HG02938 (cell line): Measurements from ENCODE around the gene DNMT3A.
"Not testable (repeated sequence)": the region's sequence is repeated elsewhere in the genome, so short reads cannot be mapped to it uniquely, and the experiment has no call there.

Experiments
- ATAC-seq: cut with Tn5 transposase; IDR thresholded peaks from one replicate; pipeline ENCODE4 v1.9.1; 2021; ENCODE audit warnings: mild to moderate bottlenecking, moderate library complexity; ENCODE audit not compliant: unreplicated experiment

Gene DNMT3A

DNA sequence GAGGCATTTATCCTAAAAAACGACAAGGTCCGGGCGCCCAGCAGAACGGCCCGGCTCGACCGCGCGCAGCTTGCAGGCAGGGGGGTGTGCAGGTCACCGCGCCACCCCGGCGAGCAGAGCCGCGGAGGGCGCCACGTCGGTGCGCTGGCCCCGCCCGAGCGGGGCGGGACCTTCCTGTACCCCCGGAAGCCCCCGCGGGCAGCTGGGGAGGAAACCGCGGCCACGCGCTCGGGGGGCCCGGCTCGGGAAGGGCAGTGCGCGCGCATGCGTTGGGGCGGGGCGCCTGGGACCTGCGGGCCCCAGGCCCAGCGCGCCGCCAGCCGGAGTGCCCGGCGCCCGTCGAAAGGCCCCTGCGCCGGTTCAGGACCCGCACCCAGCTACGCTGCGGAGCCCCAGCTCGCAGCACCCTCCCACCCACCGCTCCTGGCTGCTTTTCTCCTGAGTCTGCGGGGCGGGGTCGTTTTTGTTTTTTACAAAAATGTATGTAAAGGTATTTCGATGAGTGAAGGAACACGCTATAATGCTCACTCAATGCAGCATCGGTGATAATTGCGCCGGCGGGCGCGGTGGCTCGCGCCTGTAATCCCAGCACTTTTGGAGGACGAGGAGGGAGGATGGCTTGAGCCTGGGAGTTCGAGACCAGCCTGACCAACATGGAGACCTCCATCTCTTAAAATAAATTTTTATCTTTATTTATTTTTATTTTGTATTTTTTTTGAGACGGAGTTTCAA is 125.6 kb downstream of the DNMT3A start:
- ATAC-seq: no peak

DNA sequence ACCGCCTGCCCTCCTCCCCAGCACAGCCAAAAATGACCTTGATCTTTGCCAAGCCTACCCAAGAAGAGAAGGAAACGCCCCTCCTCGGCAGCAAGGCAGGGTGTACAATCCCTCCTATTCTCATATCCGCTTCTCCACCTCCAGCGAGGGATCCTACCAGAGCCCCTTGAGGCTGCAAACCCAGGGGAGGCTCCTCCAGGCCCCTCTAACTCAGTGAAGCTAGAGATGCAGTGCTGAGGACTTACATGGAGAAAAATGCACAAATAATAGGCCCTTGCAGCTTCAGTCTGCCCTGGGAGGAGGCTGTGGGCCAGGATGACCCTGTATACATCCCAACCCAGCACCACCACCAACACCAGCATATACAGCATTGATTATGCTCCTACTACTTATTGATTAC is 126.5 kb downstream of the DNMT3A start:
- ATAC-seq: no peak

DNA sequence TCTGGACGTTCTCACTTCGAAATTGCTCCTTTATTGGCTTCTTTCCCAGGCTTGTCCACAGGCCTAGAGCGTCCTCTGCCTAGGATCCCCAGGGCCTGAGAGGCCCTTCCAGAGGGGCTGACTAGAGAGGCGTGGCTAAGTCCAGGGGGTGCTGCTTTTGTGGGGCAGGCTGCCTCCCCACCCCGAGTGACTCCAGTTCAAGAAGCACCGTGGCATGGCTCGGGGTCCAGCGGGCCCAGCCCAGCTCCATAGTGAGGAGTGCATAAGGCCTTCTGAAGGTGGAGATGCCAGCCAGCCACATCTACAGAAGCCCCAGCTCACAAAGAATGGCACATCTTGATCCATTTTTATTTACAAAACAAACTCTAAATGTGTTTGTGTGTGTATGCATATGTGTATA is 128.5 kb downstream of the DNMT3A start:
- no peak for ATAC-seq

DNA sequence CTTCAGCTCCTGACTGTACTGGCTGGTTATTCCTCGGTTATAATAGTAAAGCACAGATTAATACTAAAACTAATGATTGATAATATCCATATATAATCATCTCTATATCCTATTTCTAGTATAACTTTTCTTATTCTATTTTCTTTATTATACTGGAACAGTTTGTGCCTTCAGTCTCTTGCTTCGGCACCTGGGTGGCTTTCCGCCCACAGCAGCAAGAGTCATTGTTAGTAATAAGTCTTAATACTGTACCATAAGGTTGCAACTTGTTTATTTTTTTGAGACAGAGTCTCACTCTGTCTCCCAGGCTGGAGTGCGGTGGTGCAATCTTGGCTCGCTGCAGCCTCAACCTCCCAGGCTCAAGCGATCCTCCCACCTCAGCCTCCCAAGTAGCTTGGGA is 130.8 kb downstream of the DNMT3A start:
- not testable (repeated sequence) for ATAC-seq

DNA sequence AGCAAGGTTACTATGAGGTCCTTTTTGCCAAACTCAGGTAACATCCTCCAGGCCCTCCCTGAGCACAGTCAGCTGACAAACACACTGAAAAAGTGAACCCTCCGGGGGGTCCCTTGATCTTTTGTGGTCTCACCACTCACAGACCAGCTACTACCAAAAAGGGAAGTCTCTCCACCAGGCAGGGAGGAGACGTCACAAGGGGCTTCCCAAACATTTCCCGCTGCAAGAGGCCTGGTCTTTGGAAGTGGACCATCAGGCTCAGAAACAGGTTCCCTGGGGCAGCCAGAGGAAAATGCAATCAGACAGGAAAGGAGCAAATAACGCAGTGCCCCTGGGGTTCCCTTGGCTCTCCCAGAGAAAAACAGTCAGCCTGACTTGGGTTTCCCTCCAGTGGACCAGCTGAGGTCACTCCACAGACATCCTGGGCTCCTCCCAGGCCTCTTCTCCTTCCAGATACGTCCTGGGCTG is 134.6 kb downstream of the DNMT3A start:
- ATAC-seq: no peak

DNA sequence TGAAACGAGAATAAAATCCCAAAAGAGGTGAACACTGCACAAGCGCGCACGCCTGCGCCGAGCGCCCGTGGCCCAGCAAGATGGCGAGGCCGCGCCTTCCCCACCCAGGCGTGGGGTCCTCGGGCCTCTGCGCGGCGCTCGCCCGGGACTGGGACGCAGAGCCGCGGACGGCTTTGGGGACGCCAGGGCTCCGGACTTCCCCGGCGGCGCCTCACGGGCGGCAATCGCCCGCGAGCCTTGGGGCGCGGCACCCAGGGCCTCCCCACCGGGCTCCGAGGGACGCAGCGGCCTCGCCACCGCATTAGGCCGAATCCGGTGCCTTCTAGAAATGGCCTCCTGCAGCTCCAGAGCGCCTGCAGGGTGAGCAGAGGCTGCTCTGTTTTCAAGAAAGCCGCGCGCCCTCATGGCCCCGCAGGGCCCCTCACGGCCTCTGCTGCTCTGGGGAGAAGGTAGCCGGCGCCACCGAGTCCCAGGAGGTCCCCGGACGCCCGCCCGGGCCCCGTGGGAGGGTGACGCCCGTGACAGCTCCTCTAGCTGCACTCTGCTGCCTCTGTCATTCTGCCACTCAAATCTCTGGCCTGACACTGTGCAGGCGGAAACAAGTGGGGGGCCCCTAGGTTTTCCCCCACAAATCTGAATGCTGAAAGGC is 137.4 kb downstream of the DNMT3A start:
- ATAC-seq: no peak

DNA sequence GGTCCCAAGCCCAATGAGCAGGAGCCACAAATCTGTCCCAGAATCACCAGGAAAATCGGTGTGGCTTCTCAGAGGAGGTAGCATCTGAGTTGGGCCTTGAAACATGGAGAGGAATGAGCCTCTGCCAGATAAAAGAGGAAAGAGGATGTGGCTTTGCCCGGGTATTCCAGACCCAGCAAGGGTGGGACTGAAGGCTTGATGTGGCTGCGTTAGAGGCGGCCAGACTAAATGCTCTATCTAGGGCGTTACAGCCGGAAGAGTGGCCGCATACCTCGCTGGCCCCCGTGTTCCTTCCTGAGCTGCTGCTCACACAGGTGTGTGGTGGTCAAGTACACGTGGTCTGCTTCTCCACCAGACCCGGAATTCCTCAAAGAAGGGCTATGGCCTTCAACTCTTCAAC is 139.4 kb downstream of the DNMT3A start:
- no peak for ATAC-seq

DNA sequence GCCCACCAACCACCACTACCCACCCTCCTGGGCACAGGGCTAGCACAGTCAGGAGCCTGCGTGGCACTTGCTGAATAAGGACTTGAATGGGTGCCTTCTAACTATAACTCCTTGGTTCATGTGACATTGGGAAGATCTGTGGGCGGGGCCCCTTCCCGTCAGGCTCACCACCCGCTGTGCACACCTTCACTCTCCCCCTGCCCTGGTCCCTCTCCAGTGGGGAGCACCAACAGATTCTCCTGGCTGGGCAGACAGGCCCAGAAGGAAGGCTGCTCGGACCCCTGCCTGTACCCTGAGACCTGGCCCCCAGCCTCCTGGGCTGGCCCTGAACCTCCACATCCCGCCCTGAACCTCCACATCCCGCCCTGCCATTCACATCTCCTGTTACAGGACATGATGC is 139.9 kb downstream of the DNMT3A start:
- ATAC-seq: no peak

DNA sequence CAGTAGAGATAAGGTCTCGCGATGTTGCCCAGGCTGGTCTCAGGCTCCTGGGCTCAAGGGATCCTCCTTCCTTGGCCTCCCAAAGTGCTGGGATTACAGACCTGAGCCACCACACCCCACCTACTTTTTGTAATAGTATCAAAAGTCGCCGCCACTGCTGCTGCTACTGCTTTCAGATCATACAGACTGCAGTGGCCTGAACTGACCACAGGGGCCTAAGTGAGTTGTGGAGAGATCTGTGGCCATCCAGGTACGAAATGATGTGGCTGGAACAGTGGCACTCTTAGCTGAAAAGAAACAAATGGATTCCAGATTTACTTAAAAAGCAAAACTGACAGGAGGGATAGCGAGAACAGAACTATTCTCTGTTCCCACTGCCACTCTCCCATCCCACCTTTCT is 140.5 kb downstream of the DNMT3A start:
- ATAC-seq: no peak

DNA sequence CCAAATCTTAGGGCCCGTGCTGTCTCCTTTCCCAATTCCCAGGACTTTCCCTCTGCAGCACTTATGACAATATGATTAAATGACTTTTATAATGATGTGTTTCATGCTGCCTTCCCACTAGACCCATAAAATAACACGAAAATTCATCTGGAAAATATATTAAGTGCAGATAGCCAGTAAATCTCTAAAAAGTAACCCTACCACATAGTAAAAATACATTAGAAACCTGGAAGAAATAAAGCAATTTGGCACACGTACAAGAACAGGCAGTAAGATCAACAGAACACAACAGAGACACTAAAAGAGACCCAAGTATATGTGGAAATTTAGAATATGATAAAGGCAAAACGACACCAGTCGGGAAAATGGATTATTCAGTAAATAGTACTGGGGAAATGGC is 143.1 kb downstream of the DNMT3A start:
- no peak for ATAC-seq

DNA sequence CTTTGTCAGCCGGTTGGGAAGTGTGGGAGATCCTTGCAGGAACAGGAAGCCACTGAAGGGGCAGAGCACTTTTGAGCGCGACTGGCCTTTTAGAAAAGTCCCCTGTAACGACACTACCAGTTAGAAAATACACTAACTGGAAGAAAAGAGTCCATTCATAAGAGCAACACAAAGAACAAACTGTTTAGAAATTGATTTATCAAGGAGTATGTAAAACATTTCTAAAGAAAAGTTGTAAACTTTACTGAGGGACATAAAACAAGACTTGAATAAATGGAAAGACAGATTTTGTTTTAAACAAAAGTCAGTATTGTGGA is 143.6 kb downstream of the DNMT3A start:
- no peak for ATAC-seq

DNA sequence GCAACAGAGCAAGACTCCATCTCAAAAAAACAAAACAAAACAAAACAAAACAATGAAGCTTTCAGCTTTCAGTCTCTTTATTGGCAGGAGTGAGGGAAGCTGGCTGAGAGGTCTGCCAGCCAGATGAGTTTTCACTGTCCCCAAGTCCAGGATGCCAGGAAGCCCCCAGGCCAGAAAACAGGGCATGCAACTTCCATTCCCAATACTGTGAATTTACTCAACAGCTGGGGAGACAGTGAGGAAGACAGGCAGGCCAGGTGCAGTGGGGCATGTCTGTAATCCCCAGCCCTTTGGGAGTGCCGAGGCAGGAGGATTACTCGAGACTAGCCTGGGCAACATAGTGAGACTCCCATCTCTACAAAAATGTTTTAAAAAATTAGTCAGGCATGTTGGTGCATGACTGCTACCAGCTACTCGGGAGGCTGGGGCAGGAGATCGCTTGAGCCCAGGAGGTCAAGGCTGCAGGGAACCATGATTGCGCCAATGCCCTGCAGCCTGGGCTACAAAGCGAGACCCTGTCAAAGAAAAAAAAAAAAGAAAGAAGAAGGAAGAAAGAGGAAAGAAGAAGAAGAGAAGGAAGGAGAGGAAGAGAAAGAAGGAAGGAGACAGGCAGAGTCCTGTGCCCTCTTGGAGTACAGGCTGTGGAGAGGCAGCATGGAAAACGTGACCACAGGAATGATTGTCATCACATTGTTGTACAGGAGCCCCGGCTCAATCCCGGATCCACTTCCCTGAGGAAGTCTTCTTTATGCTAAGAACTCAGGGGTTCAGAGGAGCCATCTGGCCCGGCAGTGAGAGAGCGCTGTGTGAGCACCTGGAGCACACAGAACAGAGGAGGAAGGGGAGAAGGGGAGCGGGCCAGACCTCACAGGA is 144.2 kb downstream of the DNMT3A start:
- no peak for ATAC-seq

DNA sequence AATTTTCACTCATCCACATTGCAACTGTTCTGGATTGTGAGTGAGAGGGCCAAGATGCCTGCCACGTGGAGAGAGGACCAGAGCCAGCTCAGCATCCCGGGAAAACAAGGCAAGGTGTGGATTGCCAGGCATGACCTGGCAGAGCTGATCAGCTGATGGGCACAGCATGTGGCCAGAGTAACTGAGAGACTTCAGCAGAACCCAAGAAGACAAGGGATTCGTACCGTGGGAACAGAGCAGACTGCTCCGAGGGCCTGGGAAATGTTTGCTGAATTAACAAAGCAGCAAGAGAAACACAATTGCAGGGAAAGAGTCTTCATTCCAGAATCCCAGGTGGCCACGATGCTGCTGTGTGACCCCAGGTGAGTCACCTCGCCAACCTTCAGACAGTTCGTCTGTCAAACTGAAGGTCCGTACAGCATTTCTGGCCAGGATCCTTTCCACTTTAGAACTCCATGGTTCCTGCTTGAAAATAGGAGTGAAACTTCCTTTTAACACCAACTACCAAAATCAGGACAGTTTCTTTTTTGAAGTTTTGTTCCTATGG is 147.1 kb downstream of the DNMT3A start:
- no peak for ATAC-seq

DNA sequence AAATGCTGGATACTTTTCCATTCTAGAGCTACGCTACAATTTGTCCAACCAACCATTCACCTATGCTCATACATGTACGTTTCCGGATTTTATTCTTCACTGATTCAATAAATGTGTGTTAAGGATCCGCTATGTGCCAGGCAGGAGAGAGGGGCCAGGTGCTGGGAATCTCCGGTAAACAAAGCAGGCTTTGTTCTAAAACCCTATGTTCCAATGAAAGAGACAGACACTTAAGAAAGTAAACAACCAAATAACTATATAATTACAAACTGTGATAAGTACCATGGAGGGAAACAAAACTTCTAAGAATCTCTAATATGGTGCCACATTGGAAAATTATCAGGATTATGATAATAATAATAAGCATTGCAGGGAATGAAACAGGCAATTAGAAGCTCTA is 151.2 kb downstream of the DNMT3A start:
- no peak for ATAC-seq

DNA sequence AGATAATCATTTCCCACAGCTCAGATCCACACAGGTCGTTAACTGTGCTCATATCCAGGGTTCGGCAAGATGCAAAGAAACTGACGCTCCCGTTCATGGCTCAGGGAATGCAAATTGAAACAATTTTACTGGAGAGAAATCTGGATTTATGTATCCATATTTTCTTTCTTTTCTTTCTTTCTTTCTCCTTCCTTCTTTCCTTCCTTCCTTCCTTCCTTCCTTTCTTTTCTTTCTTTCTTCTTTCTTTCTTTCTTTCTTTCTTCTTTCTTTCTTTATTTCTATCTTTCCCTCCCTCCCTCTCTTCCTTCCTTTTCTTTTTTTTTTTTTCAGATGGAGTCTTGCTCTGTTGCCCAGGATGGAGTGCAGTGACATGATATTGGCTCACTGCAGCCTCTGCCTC is 153.3 kb downstream of the DNMT3A start:
- ATAC-seq: no peak

DNA sequence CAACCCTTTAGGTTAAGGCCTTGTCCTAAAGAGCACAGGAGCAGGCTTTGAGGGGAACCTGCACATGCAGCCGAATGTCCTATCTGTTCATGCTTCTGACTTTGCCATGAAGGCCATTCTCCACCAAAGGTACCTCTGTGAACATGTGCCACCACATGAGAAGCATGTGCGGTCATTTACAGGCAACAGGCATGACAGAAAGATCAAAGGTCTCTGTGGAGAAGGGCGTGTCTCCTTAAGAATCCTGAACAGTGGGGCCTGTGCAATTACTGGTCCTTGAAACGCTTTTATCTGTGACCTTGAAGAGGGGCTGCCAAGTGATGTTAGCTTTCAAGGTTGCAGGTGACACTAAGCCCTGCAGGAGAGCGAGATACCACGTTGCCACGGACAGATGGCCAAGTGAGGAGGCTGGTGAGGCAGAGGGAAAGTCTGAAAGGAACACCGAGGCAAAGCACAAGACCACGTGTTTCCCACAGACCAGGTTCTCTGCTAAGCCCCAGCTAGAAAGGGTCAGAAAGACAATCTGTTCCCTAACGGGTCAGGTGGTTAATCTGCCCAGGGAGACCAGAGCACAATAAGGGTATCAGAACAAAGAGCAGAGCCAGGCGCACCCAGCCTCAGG is 153.9 kb downstream of the DNMT3A start:
- no peak for ATAC-seq

DNA sequence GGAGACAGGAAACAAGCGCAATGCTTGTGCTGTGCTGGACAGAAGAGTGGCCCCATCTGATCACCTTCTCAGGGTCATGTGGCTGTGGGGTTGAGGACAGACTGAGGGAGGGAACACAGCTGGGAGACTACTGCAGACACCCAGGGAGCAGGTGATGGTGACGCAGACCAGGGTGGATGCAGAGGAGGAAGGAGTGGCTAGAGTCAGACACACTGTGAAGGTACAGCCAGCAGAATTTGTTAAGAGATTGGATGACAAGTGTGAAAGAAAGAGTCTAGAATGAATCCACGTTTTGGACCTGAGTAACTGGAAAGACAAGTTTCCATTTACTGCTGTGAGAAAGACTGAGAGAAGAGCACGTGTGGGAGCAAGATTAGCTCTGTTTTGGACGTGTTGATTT is 157.5 kb downstream of the DNMT3A start:
- no peak for ATAC-seq

DNA sequence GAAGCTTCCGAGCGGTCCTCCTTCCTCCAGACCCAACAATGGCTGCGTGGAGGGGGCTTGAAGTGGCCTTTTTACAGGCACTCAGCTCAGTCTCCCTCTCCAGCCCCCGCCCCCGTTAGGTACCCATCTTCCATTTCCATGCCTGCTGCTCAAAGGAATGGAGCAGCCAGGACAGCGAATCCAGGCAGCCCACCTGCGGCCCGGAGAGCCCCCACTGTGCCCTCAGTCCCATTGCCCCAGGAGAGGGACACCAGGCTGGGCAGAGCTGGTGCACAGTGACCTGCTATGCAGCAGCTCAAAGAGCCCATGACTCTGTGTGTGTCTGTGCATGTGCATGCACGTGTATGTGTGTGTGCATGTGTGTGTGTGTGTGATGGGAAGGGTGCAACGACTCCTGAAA is 162.7 kb downstream of the DNMT3A start:
- no peak for ATAC-seq
